ENCODE measurements around the gene NUP62CL. TPM values are rescaled to one million over a fixed set of nuclear protein-coding genes. Genes with fewer than 3 reads are reported as not detected.
"Not testable (repeated sequence)": the region's sequence is repeated elsewhere in the genome, so short reads cannot be mapped to it uniquely, and the experiment has no call there.

NUP62CL gene
- total RNA-seq, 2 donors from 2014 or later, result 6.4 to 12.5 TPM

DNA sequence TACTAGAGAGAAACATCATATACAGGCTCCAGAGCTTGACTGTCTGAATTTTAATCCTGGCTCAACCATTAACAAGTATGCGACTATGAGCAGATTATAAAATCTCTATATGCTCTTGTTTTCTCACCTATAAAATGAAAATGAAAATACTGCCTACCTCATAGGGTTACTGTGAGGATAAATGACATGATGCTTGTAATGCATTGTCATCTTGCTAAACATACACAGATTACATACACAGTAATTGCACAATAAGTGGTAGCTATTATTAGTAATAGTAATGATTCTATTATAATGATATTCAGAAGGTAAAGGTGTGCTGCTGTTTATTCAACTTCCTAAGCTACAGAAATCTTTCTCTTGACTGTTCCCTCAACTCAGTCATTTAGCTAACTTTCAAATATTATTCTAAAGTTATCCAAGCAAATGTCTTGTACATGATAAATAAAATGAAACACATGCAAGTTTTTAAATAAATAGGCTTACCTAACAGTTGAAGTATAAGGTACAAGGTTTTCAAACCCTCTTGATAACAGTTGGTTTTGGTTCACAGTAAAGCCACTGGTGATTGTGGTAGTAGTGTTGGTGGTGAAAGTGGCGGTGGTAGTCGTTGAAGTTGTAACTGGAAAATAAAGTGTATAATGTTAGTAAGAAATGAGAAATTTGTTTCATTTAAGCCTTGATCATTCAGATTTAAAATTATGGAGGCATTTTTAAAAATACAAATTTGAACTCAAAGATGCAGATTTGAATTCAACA lies 38.9 kb downstream of the NUP62CL start:
- no peak for DNase-seq
- H3K9ac ChIP-seq (ENCODE audit: extremely low read depth, low read length, poor library complexity, severe bottlenecking), result no peak overlapping the region
- no peaks in the 10 kb centered on the region for H3K36me3 ChIP-seq (ENCODE audit: control insufficient read depth, insufficient read depth, low read length)
- no peak overlapping the region for H3K4me3 ChIP-seq (ENCODE audit: low read length)
- Mint-ChIP-seq H3K9me3 (peaks cover 50% of the 10 kb centered on the region), H3K36me3 (ENCODE audit: low read depth) (no peaks in the 10 kb centered on the region), H3K27me3 (ENCODE audit: insufficient read depth) (no peaks in the 10 kb centered on the region), H3K27ac (no peak overlapping the region), H3K4me3 (no peak overlapping the region), H3K4me1 (no peaks in the 10 kb centered on the region)
- no peaks in the 10 kb centered on the region for H3K4me1 ChIP-seq (ENCODE audit: control insufficient read depth, insufficient read depth, low read length)
- TF ChIP-seq, protein P1, sequence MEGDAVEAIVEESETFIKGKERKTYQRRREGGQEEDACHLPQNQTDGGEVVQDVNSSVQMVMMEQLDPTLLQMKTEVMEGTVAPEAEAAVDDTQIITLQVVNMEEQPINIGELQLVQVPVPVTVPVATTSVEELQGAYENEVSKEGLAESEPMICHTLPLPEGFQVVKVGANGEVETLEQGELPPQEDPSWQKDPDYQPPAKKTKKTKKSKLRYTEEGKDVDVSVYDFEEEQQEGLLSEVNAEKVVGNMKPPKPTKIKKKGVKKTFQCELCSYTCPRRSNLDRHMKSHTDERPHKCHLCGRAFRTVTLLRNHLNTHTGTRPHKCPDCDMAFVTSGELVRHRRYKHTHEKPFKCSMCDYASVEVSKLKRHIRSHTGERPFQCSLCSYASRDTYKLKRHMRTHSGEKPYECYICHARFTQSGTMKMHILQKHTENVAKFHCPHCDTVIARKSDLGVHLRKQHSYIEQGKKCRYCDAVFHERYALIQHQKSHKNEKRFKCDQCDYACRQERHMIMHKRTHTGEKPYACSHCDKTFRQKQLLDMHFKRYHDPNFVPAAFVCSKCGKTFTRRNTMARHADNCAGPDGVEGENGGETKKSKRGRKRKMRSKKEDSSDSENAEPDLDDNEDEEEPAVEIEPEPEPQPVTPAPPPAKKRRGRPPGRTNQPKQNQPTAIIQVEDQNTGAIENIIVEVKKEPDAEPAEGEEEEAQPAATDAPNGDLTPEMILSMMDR (conservative IDR thresholded peaks at IDR 0.05), result no peak
- H3K27ac ChIP-seq (ENCODE audit: low read depth, low read length), result no peak overlapping the region
- no peaks in the 10 kb centered on the region for H3K9me3 ChIP-seq (ENCODE audit: control insufficient read depth, low read length)
- H3K27me3 ChIP-seq (ENCODE audit: control insufficient read depth, insufficient read depth, low read length, poor library complexity, severe bottlenecking), result no peaks in the 10 kb centered on the region
- 85% methylated on average over 2 of the region's 3 CpGs; no CpG with 5 or more reads in 1 of the 2 experiments for WGBS, 2 experiments (ENCODE audit: insufficient coverage in 1 of 2, insufficient read length in 1 of 2)

DNA sequence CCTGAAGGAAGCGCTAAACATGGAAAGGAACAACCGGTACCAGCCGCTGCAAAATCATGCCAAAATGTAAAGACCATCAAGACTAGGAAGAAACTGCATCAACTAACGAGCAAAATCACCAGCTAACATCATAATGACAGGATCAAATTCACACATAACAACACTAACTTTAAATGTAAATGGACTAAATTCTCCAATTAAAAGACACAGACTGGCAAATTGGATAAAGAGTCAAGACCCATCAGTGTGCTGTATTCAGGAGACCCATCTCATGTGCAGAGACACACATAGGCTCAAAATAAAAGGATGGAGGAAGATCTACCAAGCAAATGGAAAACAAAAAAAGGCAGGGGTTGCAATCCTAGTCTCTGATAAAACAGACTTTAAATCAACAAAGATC lies 48.6 kb downstream of the NUP62CL start:
- WGBS, 2 experiments (ENCODE audit: insufficient coverage in 1 of 2, insufficient read length in 1 of 2), result no CpG with 5 or more reads among the region's 4 CpGs
- not testable (repeated sequence) for H3K27me3 Mint-ChIP-seq (ENCODE audit: insufficient read depth); H3K27ac Mint-ChIP-seq; H3K27me3 ChIP-seq (ENCODE audit: control insufficient read depth, insufficient read depth, low read length, poor library complexity, severe bottlenecking); H3K4me1 Mint-ChIP-seq; H3K4me3 ChIP-seq (ENCODE audit: low read length); H3K9ac ChIP-seq (ENCODE audit: extremely low read depth, low read length, poor library complexity, severe bottlenecking); H3K36me3 ChIP-seq (ENCODE audit: control insufficient read depth, insufficient read depth, low read length); DNase-seq; H3K9me3 ChIP-seq (ENCODE audit: control insufficient read depth, low read length); H3K4me3 Mint-ChIP-seq; H3K36me3 Mint-ChIP-seq (ENCODE audit: low read depth); H3K4me1 ChIP-seq (ENCODE audit: control insufficient read depth, insufficient read depth, low read length); H3K27ac ChIP-seq (ENCODE audit: low read depth, low read length)
- H3K9me3 Mint-ChIP-seq, result peaks cover 28% of the 10 kb centered on the region

DNA sequence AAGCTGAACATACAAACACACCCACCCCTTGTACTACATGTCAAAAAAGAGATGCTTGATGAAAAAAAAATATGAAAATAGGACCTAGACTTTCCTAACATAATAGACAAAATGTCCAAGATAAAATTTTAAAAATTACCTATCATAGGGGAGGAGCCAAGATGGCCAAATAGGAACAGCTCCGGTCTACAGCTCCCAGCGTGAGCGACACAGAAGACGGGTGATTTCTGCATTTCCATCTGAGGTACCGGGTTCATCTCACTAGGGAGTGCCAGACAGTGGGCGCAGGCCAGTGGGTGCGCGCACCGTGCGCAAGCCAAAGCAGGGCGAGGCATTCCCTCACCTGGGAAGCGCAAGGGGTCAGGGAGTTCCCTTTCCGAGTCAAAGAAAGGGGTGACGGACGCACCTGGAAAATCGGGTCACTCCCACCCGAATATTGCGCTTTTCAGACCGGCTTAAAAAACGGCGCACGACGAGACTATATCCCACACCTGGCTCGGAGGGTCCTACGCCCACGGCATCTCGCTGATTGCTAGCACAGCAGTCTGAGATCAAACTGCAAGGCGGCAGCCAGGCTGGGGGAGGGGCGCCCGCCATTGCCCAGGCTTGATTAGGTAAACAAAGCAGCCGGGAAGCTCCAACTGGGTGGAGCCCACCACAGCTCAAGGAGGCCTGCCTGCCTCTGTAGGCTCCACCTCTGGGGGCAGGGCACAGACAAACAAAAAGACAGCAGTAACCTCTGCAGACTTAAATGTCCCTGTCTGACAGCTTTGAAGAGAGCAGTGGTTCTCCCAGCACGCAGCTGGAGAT lies 50.4 kb downstream of the NUP62CL start:
- Mint-ChIP-seq H3K9me3 (peaks cover 26% of the 10 kb centered on the region), H3K27ac (peak overlapping the region; percentile 66), H3K4me3 (peak overlapping the region; percentile 66)
- not testable (repeated sequence) for DNase-seq; H3K9me3 ChIP-seq (ENCODE audit: control insufficient read depth, low read length); H3K27ac ChIP-seq (ENCODE audit: low read depth, low read length); H3K4me1 ChIP-seq (ENCODE audit: control insufficient read depth, insufficient read depth, low read length); H3K36me3 Mint-ChIP-seq (ENCODE audit: low read depth); H3K36me3 ChIP-seq (ENCODE audit: control insufficient read depth, insufficient read depth, low read length); H3K9ac ChIP-seq (ENCODE audit: extremely low read depth, low read length, poor library complexity, severe bottlenecking); H3K27me3 Mint-ChIP-seq (ENCODE audit: insufficient read depth); H3K4me1 Mint-ChIP-seq; H3K27me3 ChIP-seq (ENCODE audit: control insufficient read depth, insufficient read depth, low read length, poor library complexity, severe bottlenecking)
- WGBS, 2 experiments (ENCODE audit: insufficient coverage in 1 of 2, insufficient read length in 1 of 2), result 13% methylated on average over 21 of the region's 32 CpGs; no CpG with 5 or more reads in 1 of the 2 experiments
- H3K4me3 ChIP-seq (ENCODE audit: low read length), result peak overlapping the region; percentile 56

All from endodermal cell (in vitro differentiated cells).